GM18511 (cell line): ENCODE results near the gene LDB3.

Experiments
- ATAC-seq: cut with Tn5 transposase; IDR thresholded peaks from one replicate; pipeline ENCODE4 v1.9.1; 2021; ENCODE audit warnings: mild to moderate bottlenecking, moderate library complexity; ENCODE audit not compliant: unreplicated experiment

The LDB3 gene

GRCh38 chr10:86703176-86703575 lies 34.9 kb downstream of the LDB3 start:
- ATAC-seq = no peak

DNA sequence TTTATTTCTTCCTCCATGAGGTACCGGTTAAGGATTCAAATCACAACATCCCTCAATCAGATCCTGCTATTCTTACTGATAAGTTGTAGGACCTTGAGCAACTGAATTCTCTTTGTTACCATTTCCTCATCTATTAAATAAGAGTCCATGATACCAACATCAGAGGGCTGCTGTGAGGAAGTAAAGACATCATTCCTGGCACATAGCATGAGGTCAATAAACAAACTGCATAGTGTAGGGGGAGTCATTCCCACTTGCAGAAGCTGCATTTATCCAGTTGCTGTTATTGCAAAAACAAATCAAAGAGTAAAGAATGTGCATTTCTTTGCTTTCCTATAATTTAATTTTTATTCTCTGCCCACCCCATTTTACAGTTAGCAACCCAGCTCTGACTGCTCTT lies 36.8 kb downstream of the LDB3 start:
- ATAC-seq = no peak

- ATAC-seq = no peak
These were observed 37.6 kb downstream of the LDB3 start for GRCh38 chr10:86705905-86706304.

- no peak for ATAC-seq
These were observed 38.1 kb downstream of the LDB3 start for GRCh38 chr10:86706401-86706841.

DNA sequence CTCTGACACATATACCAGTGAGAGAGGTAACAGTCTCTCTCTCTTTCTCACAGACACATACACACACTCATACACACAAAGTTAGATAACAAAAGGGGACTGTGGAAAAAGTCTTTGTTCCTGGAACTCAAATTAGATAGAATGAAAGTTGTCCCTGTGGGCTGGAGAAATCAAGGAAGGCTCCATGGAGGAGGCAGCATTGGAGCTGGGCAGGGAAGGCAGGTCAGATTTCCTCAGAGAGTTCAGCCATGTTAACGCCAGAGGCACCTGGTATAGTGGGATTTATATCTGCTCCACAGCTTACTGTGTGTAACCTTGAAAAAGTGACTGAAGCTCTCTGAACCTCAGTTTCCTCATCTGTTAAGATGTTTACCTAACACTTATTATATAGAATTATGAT lies 38.7 kb downstream of the LDB3 start:
- ATAC-seq = no peak

- no peak for ATAC-seq
These were observed 39.2 kb downstream of the LDB3 start for GRCh38 chr10:86707505-86707904.

DNA sequence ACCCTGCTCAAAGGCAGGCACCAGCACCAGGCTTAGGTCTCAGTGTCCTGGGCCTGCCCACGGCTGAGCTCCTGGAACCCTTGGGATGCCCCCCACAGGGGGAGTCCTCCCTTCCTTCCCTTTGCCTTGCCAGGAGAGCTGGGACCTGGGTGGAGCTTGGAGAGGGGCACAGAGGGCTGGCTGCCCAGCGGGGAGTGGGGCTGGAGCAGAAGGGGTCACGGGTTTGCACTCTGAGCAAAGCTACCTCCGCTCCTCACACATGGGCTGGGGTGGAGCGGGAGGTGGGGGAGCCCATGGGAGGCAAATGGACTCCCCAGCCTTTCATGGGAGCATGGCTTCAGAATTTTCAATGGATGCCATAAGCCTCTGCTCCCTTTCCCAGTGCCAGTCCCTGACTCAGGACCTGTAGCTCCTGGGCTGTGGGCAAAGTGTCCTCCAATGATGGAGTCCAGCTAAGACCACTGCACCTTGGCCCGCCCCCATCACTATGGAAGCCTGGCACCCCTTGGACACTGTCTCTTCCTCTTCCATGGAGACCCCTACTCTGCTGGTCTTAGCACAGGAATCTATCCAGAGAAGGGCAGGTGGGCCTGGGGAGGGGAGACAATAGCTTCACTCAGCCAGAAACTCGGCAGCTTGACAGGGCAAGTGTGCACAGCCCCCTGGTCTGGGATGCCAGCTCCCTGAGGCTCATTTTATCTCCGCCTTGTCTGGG lies 39.9 kb downstream of the LDB3 start:
- no peak for ATAC-seq

GRCh38 chr10:86708783-86709380 lies 40.6 kb downstream of the LDB3 start:
- ATAC-seq = no peak

DNA sequence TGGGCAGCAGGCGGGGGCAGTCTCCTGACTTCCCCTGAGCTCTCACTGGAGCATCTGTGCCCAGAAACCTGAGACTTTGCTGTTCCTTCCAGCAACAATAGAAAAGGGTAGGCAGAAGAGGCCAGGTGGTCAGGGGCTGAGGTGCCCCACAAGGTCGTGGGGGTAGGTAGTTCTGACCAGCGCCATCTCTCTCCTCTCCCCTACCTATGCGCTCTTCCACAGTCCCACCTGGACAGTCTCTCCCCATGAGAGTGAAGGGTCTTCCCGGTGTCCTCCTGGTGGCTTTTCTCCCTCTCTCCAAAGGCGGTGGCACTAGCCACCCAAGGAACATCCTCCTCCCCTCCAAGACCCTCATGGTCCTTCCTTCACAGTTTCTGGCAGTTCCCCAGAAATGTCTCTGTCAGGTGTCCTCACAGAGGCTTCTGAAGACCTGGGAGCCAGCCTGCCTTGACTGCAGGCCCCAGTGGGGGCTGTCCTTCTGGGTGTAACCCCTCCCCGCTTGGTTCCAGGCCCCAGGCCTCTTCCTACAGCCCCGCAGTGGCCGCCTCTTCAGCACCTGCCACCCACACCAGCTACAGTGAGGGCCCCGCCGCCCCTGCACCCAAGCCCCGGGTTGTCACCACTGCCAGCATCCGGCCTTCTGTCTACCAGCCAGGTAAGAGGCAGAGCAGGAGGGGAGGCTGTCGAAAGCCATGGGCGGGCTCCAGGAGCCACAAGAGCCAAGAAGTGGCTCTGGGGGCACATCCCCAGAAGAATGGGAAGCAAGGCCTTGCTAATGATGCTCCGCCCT lies 41.3 kb downstream of the LDB3 start:
- no peak for ATAC-seq

DNA sequence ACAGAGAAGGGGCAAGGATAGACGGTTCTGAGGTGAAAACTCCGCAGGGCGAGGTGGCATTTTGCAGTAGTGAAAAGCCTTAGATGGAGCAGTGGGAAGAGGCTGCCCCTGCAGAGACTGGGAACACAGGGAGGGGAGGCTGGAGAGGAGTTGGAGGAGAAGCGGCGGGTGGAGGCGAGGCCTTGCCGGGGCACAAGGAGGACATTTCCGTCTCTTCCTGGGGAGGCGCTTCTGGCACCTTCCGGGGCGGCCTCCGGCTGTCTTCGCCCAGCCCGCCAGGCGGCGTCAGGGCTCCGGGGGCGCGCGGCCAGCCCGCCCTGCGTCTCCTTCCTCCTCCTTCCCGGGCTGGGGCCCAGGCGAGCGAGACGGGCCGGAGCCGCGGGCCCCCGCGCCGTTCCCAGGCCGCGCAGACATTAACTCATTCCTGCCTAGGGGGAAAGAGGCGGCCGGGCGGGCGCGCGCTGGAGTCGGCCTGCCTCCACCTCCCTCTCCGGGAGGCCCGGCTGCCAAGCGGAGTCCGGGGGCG lies 42.7 kb downstream of the LDB3 start:
- peak; percentile 90 for ATAC-seq

- ATAC-seq = peak; percentile 57
These were observed 43.4 kb downstream of the LDB3 start for GRCh38 chr10:86711513-86712316.

DNA sequence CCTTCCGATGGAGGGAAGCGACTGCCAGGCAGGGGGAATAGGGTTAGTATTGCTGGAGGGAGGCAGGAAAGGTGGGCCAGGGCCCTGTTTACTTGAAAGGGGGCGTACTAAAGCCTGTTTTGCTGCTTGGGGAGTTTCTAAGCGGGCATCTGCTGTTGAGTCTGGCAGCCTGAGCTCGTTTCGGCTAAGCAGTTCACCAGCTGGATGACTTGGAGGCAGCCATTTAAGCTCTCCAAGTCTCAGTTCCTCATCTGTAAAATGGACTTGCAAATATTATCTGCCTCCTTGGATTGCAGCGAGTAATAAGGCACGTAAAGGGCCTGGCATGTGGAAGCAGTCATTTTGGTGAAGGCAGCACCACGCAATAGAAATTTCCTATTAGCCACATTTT lies 44.0 kb downstream of the LDB3 start:
- peak; percentile 15 for ATAC-seq

- no peak for ATAC-seq
These were observed 47.0 kb downstream of the LDB3 start for GRCh38 chr10:86715156-86715795.

- no peak for ATAC-seq
These were observed 47.5 kb downstream of the LDB3 start for GRCh38 chr10:86715836-86716235.

DNA sequence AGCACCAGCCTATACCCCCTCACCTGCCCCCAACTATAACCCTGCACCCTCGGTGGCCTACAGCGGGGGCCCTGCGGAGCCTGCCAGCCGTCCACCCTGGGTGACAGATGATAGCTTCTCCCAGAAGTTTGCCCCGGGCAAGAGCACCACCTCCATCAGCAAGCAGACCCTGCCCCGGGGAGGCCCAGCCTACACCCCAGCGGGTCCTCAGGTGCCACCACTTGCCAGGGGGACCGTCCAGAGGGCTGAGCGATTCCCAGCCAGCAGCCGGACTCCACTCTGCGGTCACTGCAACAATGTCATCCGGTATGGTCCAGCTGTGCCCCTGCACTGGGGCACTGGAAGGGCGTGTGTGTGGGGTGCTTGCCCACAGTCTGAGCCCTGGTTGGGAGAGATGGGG lies 48.2 kb downstream of the LDB3 start:
- ATAC-seq = no peak

DNA sequence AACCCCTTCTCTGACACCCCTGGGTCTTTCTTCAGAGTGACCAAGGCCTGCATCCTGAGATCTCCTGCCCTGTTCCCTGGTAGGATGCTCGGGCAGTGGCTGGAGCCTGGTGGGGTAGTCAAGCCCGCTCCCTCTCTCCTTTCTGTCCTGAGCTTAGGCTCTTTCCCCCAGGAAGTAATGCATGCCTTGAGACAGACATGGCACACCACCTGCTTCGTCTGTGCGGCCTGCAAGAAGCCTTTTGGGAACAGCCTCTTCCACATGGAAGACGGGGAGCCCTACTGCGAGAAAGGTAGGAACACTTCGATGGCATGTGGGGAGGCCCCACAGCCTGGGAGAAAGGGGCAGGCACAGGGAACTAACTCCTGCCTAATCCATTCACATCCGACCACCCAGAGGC lies 50.2 kb downstream of the LDB3 start:
- no peak for ATAC-seq

DNA sequence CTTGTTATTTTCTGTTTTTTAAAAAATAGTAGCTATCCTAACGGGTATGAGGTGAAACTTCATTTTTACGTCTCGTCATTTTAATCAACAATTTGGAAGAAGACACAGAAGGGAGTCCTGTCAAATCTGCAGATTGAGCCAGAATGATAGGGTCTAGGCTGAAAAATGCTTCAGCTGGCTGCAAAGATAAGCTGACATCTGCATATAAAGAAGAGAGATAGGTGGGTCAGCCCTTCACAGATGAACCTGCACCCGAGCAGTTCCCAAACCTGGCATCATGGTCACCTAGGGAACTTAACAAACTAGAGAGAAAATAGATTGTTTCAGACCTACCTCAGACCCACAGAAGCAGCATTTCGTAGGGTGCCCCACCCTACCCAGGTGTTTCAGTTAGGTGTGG lies 52.9 kb downstream of the LDB3 start:
- ATAC-seq = no peak

- no peak for ATAC-seq
These were observed 54.7 kb downstream of the LDB3 start for GRCh38 chr10:86723009-86723408.

GRCh38 chr10:86724445-86724844 lies 56.1 kb downstream of the LDB3 start:
- ATAC-seq = no peak

DNA sequence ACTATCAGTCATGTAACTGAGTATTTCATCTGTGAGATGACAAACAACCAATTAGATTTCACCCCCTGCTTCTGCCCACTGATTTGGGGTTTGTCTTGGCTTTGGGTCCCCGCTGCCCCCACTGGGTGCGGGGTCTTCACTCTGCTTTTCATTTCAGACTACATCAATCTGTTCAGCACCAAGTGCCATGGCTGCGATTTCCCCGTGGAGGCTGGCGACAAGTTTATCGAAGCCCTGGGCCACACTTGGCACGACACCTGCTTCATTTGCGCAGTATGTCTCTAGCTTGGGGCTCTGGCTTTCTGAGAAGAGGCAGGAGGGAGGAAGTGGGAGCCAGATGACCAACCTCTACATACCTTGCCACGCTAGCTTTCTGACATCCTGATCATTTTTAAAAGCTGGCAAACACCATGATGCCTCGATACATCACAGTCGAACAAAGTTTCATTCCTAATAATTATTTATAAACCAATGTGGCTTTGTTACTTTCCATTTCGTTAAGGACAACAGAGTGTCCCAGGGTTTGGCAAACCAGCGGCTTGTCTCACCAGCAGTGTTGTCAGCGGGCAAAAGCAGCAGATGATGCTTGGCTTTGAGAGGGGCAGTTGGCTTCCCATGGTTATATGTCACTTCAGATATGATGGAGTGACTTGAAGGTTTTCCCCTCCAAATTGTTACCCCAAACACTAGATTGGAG lies 57.8 kb downstream of the LDB3 start:
- no peak for ATAC-seq
